ENCODE results near the gene RPTOR.
A peak's percentile ranks its signal among the peaks of the same experiment; 100 is the strongest.

The RPTOR gene

DNA sequence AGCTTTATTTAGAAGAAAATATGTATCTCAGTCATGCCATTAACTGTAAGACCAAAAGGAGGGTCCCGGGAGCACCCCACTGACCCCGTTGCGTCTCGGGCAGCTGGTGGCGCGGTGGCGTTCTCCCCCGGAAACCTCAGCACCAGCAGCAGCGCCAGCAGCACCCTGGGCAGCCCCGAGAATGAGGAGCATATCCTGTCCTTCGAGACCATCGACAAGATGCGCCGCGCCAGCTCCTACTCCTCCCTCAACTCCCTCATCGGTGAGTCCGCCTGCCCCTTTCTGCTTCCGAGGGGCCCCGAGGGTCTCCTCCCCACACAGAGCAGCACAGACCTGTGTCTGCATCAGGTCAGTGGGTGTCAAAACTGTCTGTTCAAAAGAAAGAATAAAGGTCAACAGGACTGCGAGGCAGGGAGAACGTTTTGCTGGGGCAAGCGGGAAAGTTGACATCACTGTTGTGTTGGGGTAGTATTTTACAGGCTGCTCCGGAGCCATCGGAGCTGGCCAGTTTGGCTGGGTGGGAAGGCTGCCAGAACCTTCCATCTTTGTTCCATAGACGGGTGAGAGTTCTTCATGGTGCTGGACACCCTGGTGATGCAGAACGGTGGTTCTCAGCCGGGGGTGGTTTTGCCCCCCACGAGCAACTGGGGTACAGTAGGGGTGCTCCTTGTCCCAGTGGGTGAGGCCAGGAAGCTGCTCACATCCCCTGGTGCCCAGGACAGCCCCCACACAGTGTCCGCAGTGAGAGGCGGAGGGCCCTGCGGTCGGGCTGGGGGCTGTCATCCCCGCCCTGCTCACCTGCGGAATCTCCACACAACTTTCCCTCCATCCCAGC, 349.2 kb downstream of the RPTOR start:
- DNase-seq (ENCODE audit: low read depth): no peak

DNA sequence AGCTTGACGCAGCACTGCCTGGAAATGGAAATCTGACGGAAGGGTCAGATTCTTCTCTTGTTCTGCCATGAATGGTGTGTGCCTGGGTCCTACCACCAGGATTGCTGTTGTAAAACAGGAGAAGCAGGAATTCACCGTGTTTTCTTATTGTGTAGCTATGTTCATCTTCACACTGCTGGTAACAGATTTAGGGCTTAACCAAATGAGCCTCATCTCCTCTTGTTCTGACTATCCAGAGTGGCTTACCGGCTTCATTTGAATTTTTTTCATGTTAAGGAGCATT, 349.7 kb downstream of the RPTOR start:
- no peak for DNase-seq (ENCODE audit: low read depth)

DNA sequence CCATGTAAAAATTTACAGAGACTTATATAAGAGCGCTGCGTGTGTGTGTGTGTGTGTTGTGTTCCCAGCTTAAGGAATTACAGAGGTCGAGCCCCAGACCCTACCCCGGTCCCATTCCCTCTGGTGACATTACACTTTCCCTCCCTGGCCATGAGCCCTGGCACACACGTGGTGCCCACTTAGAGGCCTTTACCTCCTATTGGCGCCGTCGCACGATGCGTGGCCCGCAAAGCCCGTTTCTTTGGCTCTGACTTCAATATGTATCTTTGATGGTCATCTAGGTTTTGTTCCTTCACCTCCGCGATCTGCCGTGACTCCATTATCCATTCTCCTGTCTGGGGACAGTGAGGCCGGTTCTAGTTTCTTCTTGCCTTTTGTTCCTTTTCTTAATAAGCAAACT, 350.1 kb downstream of the RPTOR start:
- DNase-seq (ENCODE audit: low read depth): no peak

DNA sequence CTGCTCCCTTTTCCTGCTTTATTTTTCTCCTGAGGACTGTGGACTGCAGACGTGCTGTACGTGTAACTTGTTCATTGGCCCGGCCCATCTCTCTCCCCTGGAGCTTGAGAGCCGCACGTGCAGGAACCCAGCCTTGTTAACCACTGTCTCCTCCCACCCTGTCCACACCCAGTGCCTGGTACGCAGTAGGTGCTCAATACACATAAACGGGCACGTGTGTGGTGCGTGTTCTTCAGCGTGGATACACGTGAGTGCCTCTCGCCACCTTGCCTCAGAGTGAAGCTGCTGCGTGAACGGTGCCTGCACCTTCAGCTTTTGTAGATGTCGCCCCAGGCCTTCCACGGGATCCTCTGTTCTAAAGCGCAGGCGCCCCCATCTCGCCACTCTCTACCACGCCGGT, 350.7 kb downstream of the RPTOR start:
- DNase-seq (ENCODE audit: low read depth): no peak

DNA sequence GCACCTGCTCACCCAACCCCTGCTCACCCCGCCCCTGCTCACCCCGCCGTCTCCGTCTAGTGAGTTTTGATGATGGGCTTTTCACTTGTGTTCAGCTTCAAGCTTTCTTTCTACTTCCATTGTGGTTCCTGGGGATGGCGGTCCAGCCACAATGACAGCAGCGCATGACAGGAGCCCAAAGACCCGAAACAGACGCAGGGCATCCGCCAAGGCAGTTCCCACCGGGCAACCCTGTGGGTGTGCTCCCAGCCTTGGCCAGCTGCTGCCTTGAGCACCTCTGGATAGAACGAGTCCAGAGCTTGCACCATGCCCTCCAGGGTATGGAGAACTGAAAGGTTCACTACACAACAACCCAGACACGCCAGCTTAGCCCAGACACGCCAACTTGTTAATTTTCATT, 354.1 kb downstream of the RPTOR start:
- DNase-seq (ENCODE audit: low read depth): no peak

DNA sequence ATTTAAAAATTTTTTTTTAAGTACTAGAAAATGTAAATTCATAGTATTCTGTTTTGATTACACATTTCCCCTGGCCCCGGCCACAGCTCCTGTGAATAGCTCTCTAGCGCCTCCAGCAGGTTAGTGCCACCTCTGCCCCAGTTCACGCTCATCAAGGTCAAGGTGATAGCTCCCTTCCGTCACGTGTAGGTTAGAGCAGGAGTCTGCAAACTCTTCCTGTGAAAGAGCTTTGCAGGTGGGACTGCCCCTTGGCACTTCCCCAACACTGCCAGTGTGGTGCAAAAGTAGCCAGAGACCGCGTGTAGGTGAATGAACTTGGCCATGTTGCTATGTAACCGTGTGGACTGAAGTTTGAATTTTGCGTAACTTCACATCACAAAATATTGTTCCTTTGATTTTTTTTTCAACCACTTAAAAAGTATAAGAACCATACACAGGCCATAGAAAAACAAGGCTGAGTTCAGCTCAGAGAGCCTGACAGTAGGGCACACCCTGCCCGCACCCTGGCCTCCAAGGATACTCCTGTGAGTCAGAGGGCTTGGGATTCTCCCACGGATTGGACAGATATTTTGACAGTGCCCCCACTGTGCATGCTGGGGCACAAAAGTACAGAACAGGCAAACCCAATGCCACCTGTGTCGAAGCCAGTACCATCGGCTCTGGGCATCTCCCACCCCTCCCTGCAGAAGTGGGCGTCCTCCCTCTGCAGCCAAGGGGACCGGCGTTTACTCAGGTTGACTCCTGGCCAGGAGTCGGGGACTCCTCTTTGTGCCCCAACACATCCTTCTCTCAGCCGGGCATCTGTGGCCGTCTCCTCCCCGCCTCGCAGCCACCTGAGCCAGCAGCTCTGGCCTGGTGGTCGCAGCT, 355.0 kb downstream of the RPTOR start:
- peak; percentile 74 for DNase-seq (ENCODE audit: low read depth)

DNA sequence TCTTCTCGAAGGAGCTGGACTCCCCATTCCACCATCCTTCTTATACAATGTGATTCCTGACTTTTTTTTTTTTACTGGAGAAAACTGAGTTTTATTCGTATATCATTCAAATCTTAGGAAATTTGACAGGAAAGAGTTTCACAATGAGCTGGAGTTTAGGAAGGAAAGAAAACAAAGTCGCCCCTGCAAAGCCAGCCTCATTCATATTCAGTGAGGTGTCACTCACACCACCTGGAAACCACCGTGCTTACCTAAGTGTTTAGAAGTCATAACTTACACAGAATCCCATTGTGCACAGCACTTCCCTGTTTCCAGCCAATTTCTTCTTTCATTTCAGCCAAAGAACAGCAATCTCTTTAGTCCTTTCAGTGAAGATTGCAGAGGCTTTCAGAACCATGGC, 356.7 kb downstream of the RPTOR start:
- no peak for DNase-seq (ENCODE audit: low read depth)

DNA sequence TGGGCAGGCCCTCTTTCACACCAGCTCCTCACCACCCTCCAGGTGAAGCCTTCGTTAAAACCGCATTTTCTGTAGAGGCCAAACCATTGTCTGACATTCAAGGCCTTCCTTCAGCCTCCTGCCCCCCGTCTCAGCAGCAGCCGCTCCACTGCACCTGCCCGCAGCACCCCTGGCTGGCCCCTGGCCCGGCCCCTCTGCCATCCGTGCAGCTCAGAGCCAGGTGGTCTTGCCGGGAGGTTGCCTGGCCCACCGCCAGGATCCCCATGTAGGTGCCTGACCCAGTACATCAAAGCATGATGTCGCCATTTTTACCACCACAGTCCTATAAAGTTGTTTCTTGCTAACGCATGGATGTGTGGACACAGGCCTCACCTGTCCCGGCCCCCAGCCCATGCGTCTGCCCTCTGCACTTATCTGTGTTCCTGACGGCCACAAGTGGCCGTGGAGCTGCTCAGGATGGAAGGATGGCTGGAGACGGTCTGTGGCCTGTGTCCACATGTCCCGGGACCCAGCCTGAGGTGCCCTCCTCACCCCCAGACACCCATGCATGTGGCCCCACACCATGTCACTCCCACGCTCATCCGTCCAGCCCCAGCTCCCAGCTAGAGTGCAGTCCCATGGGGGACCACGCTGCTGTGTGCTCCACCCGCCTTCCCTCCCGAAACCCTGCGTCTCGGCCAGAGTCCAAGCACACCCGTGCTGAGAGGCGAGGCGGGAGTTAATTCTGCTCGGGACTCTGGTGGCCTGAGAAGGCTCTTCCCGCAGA, 357.7 kb downstream of the RPTOR start:
- DNase-seq (ENCODE audit: low read depth): no peak

DNA sequence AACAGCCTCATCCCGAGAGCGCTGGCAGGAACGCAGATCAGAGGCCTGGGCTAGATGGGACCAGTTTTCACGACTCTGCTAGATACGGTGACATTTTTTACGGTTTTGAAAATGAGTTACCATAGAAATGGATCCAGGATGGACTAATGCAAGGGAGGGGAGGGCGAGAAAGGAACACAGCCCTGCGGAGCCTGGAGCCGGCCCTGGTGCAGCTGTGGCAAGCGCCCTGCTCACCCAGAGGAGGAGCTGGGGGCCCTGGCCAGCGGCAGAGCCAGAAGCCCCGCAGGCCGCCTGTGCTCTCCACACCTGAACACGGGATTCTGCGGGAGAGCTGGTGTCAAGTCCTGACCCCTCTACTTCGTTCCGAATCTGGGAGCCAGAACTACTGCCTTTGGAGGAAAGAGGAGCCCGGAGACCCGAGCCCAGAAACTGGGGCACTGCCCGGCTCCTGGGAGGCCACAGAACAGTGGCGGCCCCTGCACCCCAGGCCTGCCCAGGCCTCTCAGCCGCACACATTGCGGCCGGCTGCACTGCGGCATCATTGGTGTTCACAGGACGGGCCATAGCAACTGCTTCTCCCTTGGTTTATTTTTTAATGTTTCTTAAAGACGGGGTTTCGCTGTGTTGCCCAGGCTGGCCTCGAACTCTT, 358.4 kb downstream of the RPTOR start:
- DNase-seq (ENCODE audit: low read depth): no peak

DNA sequence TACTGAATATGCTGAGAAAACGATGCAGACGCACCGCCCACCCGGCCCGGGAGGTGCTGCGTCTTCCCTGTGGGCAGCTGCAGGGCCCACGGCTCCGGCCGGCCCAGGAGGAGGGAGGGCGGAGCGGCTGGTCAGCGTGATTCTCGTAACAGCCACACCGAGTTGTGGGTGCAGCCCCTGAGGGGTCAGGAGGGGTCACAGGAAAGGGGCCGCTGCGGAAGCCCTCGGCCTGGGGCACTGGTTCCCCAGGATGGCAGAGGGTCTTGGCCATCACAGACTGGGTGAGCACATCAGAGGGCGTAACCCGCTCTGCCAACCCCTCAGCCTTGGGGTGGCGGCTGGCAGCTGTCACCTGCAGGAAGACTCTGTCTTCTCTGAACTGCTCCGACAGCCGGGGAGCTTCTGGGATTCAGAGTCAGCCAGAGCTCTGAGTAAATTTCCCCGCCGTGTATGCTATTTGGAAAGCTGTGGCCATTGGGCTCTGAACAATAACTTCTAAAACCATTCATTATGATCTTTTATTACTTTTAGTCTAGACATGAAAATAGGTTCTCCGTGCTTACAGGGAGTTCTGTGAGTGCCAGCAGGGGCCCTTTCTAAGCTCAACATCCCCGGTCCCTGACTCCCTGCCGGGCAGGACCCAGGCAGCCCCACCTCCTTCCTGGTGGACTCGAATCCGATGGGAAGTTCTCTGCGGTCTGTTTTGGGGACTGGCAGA, 359.6 kb downstream of the RPTOR start:
- no peak for DNase-seq (ENCODE audit: low read depth)

DNA sequence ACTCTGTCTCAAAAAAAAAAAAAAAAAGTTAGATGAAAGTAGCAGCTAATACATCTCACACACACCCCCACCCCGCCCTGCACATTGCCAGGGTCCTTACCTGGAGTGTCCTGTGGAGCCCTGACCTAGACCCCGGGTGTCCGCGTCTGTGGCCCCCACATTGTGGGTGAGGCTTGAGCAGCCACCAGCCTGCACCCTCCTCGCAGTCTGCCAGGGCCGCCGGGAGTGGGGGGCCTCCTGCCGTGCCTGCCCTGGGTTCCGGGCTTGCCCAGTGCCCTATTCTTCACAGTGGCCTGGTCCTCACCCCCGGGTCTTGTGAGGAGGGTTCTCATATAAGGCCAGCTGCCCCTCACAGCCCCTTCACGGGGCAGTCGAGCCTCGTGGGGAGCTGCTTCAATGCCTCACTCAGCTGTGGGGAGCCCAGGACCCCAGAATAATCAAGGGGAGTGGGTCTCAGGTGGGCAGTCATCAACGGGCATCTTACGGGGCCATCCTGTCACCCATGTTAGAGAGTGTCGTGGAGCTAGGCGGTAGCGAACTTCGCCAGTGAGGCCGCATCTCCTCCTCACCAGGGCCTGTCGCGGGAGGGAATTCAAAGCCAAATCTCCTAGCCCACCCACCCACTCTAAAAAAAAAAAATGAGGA, 361.1 kb downstream of the RPTOR start:
- DNase-seq (ENCODE audit: low read depth): no peak

DNA sequence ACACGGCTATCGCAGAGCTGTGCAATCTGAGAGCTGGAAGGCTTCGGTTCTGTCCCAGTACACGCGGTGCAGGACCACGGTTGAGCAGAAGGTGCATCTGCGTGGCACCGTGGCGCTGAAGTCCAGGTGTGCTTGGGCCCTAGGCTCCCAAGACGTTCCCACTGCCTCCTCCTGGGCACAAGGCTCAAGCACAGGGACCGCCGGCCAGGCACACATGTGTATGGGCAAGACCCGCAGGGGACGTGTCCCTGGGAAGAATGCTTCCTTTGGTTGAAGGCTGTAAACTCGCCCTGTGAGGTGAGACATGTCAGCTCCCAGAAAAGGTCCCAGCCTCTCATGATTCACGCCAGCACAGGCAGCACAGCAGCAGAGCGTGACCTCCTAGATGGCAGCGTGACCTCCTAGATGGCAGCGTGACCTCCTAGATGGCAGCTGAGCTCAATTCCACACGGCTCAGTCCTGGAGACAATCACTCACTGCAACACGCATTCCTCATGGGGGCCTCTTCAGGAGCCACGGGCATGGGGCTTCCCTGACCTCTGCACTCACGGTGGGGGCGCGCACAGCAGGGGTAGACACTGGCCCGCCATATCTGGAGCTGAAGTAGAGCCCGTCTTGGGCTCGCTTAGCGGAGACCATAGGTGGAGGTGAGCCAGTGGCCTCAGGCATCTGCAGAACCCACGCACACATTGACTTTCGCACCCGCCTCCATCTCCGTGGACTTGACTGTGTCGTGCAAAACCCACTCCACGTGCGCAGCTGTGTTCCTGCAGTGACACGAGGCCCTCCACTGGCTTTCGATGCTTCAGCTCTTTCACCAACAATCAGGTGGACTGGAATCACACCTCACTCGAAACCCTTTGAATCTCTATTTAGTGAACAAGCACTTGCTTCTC, 362.0 kb downstream of the RPTOR start:
- DNase-seq (ENCODE audit: low read depth): no peak

DNA sequence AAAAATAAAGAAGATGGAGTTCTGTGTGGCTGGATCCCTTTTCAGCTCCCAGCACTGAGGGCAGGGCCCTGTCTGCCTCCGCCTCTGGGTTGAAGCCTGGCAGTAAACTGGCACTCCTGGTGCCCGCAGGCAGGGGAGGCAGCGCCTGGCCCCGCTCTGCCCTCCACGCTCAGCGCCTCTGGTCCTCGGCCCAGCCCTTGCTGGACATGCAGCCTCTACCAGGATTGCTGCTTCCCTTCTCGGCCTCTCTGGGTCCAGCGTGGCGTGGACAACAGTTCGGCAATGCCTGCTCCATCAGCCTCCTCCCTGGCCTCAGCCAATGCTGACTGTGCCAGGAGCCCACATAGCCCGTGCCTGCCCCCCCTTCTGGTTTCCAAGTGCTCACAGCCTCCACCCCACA, 362.6 kb downstream of the RPTOR start:
- no peak for DNase-seq (ENCODE audit: low read depth)

DNA sequence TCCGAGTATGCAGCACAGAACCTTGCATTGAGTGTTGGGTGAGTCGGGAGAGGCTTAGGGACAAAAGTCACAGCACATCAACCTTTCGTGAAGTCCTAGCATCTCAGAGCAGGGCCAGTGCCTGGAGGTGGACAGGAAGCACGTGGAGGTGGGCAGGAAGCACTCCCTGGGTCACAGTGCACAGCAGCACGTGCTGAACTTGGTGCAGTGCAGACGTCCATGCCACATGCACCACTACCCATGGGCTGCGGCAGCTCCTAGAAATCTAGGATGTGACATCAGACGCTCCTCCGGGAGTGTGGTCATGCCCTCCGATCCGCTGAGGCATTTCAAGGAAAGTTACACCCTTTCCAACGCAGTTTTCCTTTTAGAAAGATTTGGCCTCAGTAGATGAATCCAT, 363.6 kb downstream of the RPTOR start:
- DNase-seq (ENCODE audit: low read depth): no peak

DNA sequence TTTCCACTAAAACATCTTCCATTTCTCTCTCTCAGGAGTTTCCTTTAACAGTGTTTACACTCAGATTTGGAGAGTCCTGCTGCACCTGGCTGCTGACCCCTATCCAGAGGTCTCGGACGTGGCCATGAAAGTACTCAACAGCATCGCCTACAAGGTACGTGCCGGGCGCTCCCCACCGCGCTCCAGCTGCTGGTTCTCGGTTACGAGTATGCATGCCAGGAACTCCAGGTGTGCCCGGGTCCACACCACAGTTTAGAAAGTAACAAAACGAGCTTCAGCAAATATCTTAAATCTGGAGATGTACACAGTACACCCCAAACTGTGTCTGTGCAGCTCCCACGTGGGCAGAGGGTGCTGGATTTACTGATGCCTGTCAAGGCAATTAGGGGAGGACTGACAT, 364.1 kb downstream of the RPTOR start:
- DNase-seq (ENCODE audit: low read depth): no peak

DNA sequence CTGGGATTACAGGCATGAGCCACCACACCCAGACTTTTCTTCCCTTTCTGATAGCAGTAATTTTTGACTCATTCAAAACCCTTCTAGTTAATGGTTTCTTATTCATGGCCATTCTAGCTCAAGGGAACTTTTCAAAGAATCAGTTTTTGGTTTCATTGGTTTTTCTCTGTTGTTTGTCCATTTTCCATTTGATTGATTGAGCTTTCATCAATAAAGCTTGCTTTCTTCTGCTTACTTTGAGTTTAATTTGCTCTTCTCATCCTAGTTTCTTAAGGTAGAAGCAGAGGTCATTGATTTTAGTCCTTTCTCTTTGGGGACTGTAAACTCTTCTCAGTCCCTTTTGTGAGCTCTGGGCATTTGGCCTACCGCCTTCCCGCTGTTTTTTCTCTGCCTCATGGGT, 365.0 kb downstream of the RPTOR start:
- DNase-seq (ENCODE audit: low read depth): no peak

DNA sequence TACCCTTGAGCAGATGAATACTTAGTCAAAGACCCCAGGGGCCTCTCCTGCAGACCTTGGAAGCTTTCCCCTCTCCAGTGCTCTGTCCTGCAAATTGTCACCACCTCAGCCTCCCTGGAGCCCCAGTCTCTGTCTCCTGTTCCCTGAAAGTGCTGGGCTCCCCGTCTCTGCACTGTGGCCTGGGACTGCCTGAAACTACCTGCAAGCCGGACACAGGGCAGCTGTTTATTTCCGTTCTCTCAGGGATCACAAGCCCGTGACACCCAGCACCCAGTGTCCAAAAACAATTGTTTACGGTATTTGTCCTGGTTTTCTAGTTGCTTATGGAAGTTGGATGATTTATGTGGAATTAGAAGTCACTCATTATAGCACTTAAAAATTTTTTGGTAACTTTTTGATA, 365.4 kb downstream of the RPTOR start:
- no peak for DNase-seq (ENCODE audit: low read depth)

DNA sequence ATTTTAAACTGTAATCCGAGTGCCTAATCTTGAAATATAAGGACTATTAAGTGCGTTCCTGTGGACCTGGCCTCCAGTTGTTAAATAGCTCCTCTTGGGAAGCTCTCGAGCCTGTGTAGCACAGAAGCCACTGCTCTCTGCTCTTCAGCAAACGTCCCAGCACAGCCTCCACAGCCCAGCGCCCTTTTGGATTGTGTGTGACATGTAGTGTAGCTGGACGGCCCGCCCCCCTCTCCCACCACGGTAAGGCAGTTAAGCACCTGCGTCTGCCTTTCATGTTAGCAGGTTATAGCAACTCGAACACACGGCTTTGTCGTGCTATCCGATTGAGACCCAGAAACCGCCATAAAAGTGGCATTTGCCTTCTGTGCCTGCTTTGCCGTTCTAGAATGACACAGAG, 367.8 kb downstream of the RPTOR start:
- DNase-seq (ENCODE audit: low read depth): no peak

DNA sequence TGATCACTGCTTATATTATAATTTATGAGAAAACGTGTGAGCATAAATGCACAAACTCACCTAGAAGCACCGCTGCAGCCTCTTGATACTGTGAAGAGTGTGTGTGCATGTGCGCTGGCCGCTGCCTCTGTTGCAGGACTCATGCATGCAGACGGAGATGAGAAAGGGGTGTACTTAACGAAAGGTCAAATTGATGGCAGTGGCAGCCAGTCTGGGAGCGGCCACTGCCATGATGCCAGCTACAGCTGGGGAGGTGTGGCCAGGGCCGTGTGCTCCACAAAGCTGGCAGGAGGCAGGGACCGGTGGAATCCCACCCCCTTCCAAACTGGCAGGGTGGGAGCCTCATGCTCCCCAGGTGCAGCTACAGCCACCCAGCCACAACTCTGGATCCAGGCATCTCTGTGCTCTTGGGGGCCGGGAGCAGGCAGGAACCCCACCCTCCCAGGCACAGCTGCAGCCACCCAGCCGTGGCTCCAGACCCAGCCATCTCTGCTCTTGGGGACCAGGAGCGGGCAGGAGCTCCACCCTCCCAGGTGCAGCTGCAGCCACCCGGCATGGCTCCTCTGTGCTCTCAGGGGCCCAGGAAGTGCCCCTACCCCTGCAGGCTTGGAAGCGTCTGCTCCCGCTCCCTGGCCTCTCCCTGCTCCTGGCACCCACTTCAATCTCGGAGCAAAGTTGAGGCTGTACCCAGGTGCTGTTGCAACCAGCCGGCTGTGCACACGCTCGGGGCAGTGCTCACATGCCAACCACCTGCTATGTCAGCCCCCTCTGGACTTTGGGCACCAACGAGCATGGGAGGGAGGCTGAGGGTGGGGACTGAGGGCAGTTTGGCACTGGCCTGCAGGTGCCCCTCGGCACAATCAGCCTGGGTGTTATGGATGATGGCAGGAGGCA, 369.5 kb downstream of the RPTOR start:
- no peak for DNase-seq (ENCODE audit: low read depth)

All from stimulated activated CD8-positive, alpha-beta memory T cell treated with anti-CD3 and anti-CD28 coated beads, Interleukin-12 subunit alpha, Interleukin-12 subunit beta, amount 100 ng/mL, for 1 hour (primary cell).